ENCODE measurements around the gene LRRTM4.
"Not testable (repeated sequence)": the region's sequence is repeated elsewhere in the genome, so short reads cannot be mapped to it uniquely, and the experiment has no call there.

The LRRTM4 gene

DNA sequence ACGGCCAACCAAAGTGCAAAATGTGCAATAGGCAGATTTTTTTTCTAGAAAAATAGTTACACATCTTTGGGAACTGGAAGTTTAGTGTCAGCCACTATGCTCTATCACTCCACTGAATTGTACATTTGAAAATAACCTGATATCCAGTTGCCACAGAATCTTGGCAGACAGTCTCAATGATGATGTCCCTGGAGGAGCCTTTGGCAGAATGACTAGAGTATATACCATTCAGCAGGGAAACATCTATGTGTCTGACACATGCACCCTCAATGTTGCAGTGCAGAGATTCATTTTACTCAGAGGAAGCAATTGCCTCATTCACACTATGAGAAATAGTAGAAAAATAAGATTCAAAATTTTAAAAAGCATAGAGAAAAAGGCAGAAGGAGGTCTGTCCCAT, 475.8 kb downstream of the LRRTM4 start:
- no peak for DNase-seq

DNA sequence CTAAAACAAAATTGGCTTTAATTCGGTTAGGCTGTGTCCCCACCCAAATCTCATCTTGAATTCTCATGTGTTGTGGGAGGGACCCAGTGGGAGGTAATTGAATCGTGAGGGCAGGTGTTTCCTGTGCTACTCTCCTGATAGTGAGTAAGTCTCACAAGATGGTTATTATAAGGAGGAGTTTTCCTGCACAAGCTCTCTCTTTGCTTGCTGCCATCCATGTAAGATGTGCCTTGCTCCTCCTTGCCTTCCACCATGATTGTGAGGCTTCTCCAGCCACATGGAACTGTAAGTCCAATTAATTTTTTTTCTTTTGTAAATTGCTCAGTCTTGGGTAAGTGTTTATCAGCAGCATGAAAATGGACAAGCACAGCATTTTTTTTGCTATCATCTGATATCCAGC, 476.7 kb downstream of the LRRTM4 start:
- not testable (repeated sequence) for DNase-seq

DNA sequence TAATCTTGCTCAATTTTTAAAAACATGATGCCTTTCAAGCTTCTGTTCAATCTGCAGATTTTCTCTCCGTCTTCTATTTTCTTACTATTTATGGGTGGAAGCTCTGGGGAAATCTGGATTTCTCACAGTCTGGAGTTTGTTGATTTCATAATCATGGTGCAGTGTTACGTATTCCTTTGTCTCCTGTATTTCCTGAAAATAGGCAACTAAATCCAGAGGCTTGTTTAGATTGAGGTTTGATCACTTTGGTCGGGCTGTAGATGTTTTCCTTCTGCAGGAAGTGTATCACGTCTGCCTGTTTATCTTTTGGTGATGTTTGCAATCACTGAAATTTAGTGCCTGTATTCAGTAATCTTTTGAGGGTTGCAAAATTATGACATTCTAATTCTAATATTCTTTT, 487.7 kb downstream of the LRRTM4 start:
- no peak for DNase-seq

DNA sequence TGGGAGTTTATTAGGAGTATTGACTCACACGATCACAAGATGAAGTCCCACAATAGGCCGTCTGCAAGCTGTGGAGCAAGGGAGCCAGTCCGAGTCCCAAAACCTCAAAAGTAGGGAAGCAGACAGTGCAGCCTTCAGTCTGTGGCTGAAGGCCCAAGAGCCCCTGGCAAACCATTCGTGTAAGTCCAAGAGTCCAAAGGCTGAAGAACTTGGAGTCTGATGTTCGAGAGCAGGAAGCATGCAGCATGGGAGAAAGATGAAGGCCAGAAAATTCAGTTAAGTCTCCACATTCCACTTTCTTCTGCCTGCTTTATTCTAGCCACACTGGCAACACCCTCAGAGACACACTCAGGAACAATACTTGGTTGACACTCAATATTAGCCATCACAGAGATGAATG, 492.9 kb downstream of the LRRTM4 start:
- DNase-seq: not testable (repeated sequence)

DNA sequence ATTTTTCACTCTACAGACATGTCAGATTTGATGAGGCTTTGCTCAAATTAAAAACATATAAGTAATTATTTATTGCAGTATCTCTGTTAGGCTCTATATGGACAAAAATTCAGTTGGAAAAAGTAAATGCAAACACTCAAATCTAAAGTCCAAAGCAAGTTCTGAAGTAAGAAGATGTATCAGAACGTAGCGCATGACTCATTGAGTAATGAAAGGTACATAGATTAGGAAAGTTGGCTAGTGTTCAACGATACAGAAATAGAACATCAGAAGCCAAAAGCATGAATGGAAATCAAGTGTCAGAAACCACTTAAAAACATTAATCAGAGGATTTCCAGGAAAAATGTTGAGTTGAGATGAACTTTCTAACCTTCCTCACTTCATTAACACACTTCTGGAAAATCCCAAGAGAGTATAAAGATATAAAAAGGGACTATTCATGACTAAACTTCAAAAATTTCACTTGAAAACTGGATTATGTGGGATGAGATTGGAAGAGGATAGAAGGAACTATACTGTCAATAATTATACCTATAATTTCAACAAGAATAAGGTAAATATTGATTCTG, 494.1 kb downstream of the LRRTM4 start:
- no peak for DNase-seq

DNA sequence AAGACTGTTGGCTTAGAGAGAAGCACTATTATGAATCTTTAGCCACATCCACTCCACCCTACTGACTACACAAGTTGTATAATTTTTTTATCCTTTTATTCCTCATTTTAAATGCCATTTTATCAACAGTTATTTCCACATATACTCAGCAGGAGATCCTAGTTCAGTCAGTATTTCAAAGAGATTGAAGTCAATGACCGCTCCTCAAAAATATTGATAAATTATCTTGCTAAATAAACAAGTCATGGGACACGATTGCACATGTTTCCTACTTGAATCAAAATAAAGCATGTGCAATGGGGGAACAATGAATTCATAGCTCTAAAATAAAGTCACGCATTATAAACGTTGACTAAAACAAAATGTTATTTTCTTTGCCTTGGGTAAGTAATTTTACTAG, 496.5 kb downstream of the LRRTM4 start:
- no peak for DNase-seq

DNA sequence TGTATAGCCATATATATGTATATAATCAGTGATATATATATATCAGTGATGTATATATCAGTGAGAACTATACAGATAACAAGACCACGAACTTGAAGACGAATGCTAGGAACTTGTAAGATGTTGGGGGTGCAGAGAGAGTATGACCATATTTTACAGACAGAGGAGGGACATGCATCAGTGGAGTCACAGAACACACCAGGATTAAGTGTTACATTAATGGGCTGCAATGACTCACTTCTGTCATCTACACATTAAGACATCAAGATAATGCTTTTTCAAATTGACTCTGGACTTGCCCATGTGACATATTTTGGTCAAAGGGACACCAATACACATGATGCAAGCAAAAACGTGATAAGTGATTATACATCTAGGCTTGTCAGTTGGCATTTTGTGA, 501.0 kb downstream of the LRRTM4 start:
- DNase-seq: no peak

DNA sequence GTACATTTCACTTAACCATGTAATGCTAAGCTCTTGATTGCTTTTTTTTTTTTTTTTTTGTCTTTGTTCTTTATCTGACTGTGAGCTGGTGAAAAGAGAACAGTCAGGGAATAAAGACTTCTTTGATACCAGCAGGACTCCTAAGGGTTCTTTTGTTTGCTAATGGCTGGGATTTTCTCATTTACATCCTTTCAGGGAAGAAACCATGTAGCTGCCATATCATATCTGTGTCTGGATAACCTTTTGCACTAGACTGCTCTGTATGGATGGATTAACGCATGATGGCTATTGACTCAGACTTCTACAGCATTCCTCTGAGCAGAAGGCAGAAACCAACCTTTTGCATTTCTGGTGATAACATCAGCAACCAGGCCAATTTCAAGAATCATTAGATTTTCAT, 504.0 kb downstream of the LRRTM4 start:
- no peak for DNase-seq

DNA sequence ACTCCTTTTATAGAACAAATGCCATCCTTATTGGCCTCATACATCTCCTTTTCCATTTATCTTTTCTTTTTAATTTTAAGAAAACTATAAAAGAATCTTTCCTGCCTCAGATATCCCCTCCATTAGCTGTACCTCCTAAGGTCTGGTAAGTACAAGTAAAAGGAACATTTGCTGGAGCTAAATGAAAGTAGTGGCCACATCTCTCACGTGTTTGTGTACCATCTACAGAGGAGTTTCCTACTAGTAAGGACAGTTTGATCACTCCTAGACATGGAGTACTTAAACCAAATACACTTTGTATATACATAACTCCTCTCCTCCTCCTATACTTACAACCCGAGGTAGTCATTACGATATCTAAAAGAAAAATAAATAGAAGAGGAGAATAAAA, 504.8 kb downstream of the LRRTM4 start:
- DNase-seq: no peak

DNA sequence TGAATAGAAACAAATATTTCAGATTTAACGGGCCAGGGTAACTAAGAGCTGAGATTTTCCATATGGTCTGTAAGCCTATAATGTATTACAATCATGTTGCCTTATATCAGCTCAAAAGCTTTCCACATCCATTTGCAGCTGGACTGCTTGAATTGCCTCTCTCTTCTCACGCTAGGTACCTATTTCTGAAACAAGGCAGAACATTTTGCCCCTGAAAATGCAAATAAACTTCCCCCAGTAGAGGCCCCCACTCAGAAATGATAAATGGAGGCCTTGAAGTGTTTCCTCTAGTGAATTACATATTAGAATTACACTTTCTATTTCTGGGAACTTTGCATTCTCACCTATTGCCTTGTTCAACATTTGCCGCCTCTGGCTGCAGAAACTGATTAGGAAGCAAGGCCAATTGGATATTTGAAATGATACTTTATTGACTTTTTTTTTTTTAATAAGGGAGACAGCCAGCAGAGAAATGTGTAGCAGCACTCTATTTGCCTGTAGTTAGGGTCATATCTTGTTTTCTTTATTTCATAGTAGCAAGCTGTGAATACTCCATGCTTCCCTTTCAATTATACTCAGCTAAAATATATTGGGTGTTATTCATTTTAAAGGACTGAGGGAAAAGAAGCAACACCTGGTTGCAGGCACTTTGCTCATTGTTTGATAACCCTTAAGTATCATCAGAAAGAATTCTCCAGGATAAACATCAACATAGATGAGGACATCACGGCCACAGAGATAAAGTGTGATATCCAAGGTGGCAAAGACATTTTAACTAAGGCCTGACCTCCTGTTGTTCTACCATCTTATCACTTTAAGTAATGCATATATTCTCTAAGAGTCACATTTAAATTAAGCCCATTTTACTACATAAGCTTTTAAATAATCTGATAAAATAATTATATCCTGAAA, 505.5 kb downstream of the LRRTM4 start:
- no peak for DNase-seq

DNA sequence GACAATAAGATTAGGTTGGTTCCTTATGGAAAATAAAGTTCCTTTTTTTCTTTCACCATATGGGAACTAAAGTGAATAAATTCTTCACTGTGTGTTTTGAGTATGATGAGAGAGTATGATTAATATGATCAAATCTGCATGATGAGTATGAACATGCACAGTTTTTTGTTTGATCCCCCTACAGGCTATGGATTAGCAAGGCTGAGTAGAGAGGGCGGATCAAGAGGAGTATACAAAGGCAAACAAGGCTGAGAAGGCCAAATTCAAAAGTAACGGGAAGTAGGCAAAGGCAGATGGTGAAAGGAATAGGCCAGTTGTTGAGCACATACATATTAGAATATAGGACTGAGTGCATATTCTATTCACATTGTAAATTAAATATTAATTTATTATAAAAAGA, 508.2 kb downstream of the LRRTM4 start:
- no peak for DNase-seq

DNA sequence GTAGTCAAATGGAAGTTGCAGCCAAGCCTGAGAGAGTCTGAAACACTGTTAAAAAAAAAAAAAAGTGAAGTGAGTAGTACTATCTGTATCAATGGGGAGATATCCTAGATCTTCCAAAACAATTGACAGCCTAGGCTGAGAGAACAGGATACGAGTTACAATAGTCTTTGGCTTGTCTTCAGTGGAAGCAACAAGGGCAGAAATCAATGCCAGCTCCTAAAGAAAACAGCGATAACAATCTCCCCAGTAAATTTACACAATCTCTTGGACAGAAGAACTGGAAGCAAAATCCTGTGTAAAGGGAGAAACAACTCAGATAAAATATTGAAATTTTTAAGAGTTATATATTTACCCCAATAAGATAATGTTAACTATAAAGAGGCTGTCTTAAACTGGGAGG, 508.7 kb downstream of the LRRTM4 start:
- DNase-seq: no peak

DNA sequence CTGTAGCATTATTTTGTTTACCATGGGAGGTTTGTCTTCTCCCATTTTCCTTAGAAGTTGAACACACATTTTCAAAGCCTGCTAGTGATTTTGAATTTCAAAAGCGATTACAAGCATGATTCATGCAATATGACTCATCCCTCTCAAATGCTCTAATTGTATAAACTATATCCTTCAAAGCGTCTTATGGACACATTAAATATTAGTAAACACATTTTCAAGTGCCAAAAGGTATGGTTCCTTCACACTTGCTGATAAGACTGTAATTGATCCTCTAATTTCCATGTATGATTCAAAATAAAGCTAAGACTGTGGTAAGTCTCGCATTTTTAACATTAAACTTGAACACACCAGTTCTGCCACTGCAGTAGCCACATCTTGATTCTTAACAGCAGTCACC, 512.9 kb downstream of the LRRTM4 start:
- DNase-seq: no peak

DNA sequence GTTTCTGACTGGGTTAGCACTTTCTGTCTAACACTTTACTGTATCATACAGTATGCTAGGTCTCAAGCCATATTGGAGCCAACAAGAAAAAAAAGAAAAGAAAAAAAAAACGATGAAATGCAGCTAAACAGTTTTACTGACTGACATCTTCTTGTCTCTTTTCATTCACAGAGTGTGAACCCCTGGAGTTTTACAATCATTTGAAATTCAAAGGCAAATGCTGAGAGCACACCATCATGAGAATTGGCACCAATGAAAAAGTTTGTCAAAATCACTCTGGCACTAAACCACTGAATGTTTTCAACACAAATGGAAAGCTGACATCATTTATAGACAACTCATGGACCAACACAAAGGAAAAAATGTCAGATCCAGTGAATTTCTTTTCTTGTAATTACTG, 513.3 kb downstream of the LRRTM4 start:
- no peak for DNase-seq

DNA sequence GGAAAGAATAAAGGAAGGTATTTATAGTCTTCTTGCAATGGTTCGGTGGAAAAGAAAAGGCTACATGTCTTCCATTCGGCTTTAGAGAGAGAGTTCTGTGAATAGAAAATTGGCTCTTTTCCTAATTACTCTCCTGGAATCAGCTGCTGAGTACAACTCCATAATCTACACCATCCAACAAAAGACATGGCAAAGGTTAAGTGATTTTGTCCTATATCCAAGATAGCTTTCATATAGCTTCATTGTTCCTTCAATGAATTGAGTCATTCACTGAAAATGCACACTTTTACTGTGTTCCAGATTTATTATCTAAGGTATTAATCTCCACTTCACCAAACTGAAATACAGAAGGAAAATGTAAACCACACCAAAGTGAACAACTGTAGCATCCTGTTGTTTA, 514.5 kb downstream of the LRRTM4 start:
- DNase-seq: no peak

DNA sequence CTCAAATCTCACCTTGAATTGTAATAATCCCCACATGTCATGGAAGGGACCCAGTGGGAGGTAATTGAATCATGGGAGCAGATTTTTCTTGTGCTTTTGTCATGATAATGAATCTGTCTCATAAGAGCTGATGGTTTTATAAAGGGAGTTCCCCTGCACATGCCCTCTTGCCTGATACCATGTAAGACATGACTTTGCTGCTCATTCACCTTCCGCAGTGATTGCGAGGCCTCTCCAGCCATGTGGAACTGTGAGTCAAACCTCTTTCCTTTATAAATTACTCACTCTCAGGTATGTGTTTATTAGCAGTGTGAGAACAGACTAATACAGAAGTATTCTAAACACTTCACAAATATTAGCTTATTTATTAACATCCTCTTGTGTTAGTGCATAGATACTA, 516.7 kb downstream of the LRRTM4 start:
- DNase-seq: no peak

DNA sequence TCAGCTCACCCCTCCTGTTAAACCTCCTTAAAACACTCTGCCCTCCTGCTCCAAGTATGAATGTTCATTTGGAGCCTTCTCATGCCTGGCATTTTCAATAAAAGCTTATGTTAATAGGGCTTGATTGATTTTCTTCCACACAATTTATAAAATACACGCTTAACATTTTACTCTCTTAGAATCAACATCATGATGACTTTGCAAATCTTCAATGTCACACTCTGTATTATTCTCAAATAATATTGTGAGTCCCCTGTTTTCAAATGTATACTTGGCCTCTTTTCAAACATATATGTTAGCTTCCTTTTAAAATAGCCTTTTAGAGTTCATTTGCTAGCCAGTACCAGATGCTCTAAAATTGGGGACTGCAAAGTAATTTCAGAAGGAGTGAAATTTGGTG, 520.3 kb downstream of the LRRTM4 start:
- no peak for DNase-seq

DNA sequence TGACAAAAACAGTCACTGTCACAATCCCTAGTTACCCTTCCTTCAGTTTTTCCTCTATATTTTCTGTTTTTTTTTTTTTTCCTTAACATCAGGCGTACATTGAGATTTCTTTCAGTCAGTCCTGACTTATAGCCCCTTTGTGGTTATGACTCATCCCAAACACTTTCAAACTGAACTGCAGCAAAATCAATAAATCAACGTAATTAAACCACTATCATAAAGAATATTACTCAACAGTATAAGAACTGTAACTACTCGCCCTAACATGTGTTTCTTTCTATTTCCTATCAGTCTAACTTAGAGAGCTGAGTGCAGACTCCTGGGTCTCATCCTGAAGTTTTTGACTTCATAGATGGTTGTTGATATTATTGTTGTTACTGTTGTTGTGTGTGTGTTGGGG, 523.5 kb downstream of the LRRTM4 start:
- DNase-seq: peak; percentile 16

DNA sequence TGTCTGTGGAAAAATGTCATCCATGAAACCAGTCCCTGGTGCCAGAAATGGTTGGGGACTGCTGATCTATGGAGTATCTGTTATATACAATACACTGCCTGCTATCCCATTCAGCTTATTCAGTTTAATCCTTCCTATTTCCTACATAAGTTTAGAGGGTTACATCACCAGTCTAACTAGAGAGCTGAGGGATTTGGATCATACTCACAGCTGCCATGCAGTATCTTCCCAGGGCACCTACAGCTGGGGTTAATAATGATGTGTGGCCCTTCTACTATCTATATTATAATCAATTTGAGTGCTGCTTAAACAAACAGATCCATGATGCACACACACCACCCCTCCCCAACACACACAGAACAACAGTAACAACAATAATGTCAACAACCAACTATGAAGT, 524.0 kb downstream of the LRRTM4 start:
- DNase-seq: no peak

DNA sequence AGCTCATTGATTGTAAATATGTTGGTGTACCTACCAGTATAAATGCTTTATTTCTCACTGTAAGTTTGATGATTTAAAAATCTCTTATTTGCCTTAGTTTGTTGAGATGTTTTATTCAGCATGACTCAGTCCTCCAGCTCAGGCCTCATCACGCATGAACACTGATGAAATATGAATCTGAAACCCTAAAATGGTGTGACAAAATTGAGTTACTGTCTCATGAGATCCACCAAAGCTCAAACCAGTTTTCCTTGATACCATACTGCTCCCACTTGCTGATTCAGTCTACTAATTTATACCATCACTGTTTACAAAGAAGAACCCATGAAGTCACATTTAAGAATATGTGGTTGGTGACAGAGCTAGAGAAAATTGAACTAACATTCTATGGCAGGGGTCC, 524.9 kb downstream of the LRRTM4 start:
- no peak for DNase-seq

DNA sequence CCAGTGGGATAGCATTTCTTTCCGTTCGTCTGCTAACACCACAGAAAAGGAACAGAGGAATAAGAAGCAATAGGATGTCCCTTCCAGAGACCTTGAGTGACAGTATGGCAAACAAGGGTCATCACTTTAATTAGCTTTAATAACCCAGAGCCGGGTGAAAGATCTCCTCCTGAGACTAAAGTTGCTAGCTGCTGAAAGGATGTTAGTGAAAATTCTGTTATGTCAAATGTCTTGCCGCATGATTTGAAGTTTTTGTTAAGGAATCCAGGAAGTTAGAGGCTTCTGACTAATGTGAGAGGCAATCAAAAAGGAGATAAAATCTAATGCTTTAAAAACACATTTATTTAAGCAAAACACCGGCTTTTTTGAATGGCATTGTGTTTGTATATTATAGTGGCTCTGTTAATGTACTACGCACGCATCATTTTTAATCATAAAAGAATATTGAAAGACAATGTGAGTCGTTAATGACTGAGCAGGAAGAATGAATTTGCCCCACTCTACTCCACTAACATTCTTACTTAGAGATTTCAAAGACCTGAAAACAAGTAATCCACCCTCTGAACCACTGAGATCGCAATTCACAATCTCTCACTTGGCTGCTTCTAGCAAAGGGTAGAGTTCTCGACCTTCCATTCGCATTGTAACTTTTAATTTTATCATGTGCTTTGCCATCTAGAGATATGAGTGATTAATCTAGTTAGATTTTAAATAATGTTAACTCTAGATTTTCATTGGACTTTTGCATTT, 536.6 kb downstream of the LRRTM4 start:
- no peak for DNase-seq

DNA sequence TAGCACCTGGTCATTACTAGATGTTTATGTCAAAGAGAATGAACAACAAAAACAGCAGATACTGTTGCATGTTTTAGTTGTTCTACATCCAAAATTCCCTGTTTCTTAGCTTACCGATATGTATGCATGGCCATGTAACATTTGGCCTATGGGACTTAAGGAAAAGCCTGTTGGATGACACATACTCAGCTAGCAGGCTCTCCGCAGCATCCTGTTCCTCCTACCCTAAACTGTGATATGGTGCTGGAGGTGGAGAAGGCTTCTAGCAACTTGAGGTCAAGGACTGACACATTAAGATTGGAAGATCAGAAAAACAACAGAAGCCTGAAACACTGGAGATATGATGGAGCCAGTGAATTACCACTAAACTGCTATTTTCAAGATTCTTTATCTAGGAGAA, 537.8 kb downstream of the LRRTM4 start:
- no peak for DNase-seq

DNA sequence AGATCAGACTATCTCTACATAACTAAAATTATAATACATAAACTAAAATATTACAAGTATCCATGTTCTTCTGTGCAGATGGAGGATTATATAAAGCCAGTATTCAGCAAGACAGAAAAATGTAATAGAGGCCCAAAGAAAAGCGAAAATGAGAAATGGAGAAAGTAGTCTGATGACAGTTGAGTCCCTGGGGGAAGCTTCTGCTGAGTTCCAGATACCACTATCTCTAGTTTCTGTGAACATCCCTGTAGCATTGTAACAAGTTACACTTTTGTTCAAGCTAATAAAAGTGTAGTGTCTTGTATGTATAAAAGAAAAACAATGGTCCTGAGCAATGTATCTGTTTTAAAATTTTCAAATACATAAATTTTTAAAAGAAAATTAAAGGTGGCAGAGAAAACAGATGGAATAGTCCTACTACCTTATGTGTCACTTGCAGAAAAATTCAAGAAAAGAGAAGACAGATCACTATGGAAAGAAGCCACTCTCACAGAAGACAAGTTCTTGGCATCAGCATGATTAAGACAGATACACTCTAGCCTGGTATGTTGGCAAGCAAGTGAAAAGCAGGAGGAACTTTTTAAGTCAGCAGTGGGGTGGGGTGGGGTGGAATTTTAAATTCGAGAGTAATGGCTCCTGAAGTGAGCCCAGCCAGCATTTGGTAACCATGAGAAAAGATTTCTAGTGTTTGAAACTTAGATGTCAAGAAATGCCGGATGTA, 541.9 kb downstream of the LRRTM4 start:
- DNase-seq: no peak
